ENCODE results near the gene REL.

The REL gene

GRCh38 chr2:60938301-60938700, 56.9 kb downstream of the REL start:
- no peaks in the 10 kb centered on the region for H3K27me3 ChIP-seq (ENCODE audit: control insufficient read depth in 5 of 5, insufficient read depth in 4 of 5, low read length in 5 of 5)
- peaks cover 0 to 14% (median 5%) of the 10 kb centered on the region in 5 donors for H3K4me1 ChIP-seq (ENCODE audit: control insufficient read depth in 5 of 5, insufficient read depth in 5 of 5, low read length in 5 of 5)
- H3K27ac ChIP-seq (ENCODE audit: low read depth, low read length) = no peak overlapping the region
- no peaks in the 10 kb centered on the region for H3K9me3 ChIP-seq (ENCODE audit: control insufficient read depth in 5 of 5, low read length in 5 of 5)
- peaks cover 0 to 9% (median 4%) of the 10 kb centered on the region in 5 donors for H3K36me3 ChIP-seq (ENCODE audit: control insufficient read depth in 5 of 5, insufficient read depth in 5 of 5, low read length in 5 of 5)
- H3K4me3 ChIP-seq (ENCODE audit: low read depth in 1 of 5, low read length in 5 of 5) = no peak overlapping the region
- no peak overlapping the region for H3K9ac ChIP-seq (ENCODE audit: low read length in 5 of 5)

- Histone ChIP-seq H3K4me3 (ENCODE audit: low read depth in 1 of 5, low read length in 5 of 5) (no peak overlapping the region), H3K27me3 (ENCODE audit: control insufficient read depth in 5 of 5, insufficient read depth in 4 of 5, low read length in 5 of 5) (no peaks in the 10 kb centered on the region), H3K9me3 (ENCODE audit: control insufficient read depth in 5 of 5, low read length in 5 of 5) (no peaks in the 10 kb centered on the region), H3K9ac (ENCODE audit: low read length in 5 of 5) (no peak overlapping the region), H3K4me1 (ENCODE audit: control insufficient read depth in 5 of 5, insufficient read depth in 5 of 5, low read length in 5 of 5) (peaks cover 0 to 7% (median 2%) of the 10 kb centered on the region in 5 donors), H3K27ac (ENCODE audit: low read depth, low read length) (no peak overlapping the region), H3K36me3 (ENCODE audit: control insufficient read depth in 5 of 5, insufficient read depth in 5 of 5, low read length in 5 of 5) (peaks cover 0 to 10% (median 5%) of the 10 kb centered on the region in 5 donors)
These were observed 58.2 kb downstream of the REL start for GRCh38 chr2:60939622-60940021.

GRCh38 chr2:60945341-60945740, 64.0 kb downstream of the REL start:
- H3K27me3 ChIP-seq (ENCODE audit: control insufficient read depth in 5 of 5, insufficient read depth in 4 of 5, low read length in 5 of 5) = no peaks in the 10 kb centered on the region
- no peak overlapping the region for H3K27ac ChIP-seq (ENCODE audit: low read depth, low read length)
- H3K4me1 ChIP-seq (ENCODE audit: control insufficient read depth in 5 of 5, insufficient read depth in 5 of 5, low read length in 5 of 5) = no peaks in the 10 kb centered on the region
- peaks cover 0 to 14% (median 2%) of the 10 kb centered on the region in 5 donors for H3K36me3 ChIP-seq (ENCODE audit: control insufficient read depth in 5 of 5, insufficient read depth in 5 of 5, low read length in 5 of 5)
- H3K9me3 ChIP-seq (ENCODE audit: control insufficient read depth in 5 of 5, low read length in 5 of 5) = no peaks in the 10 kb centered on the region
- H3K9ac ChIP-seq (ENCODE audit: low read length in 5 of 5) = no peak overlapping the region
- H3K4me3 ChIP-seq (ENCODE audit: low read depth in 1 of 5, low read length in 5 of 5) = no peak overlapping the region

GRCh38 chr2:60947056-60947455, 65.7 kb downstream of the REL start:
- Histone ChIP-seq H3K4me3 (ENCODE audit: low read depth in 1 of 5, low read length in 5 of 5) (no peak overlapping the region), H3K27me3 (ENCODE audit: control insufficient read depth in 5 of 5, insufficient read depth in 4 of 5, low read length in 5 of 5) (no peaks in the 10 kb centered on the region), H3K27ac (ENCODE audit: low read depth, low read length) (no peak overlapping the region), H3K9me3 (ENCODE audit: control insufficient read depth in 5 of 5, low read length in 5 of 5) (no peaks in the 10 kb centered on the region), H3K9ac (ENCODE audit: low read length in 5 of 5) (no peak overlapping the region), H3K36me3 (ENCODE audit: control insufficient read depth in 5 of 5, insufficient read depth in 5 of 5, low read length in 5 of 5) (peaks cover 0 to 14% (median 4%) of the 10 kb centered on the region in 5 donors), H3K4me1 (ENCODE audit: control insufficient read depth in 5 of 5, insufficient read depth in 5 of 5, low read length in 5 of 5) (no peaks in the 10 kb centered on the region)

- no peaks in the 10 kb centered on the region for H3K27me3 ChIP-seq (ENCODE audit: control insufficient read depth in 5 of 5, insufficient read depth in 4 of 5, low read length in 5 of 5)
- no peak overlapping the region for H3K27ac ChIP-seq (ENCODE audit: low read depth, low read length)
- no peaks in the 10 kb centered on the region for H3K9me3 ChIP-seq (ENCODE audit: control insufficient read depth in 5 of 5, low read length in 5 of 5)
- H3K4me1 ChIP-seq (ENCODE audit: control insufficient read depth in 5 of 5, insufficient read depth in 5 of 5, low read length in 5 of 5) = no peaks in the 10 kb centered on the region
- no peak overlapping the region for H3K4me3 ChIP-seq (ENCODE audit: low read depth in 1 of 5, low read length in 5 of 5)
- peaks cover under 1 to 15% (median 8%) of the 10 kb centered on the region in 5 donors for H3K36me3 ChIP-seq (ENCODE audit: control insufficient read depth in 5 of 5, insufficient read depth in 5 of 5, low read length in 5 of 5)
- H3K9ac ChIP-seq (ENCODE audit: low read length in 5 of 5) = no peak overlapping the region
These were observed 66.8 kb downstream of the REL start for GRCh38 chr2:60948161-60948560.

GRCh38 chr2:60948926-60949579, 67.7 kb downstream of the REL start:
- no peaks in the 10 kb centered on the region for H3K4me1 ChIP-seq (ENCODE audit: control insufficient read depth in 5 of 5, insufficient read depth in 5 of 5, low read length in 5 of 5)
- no peak overlapping the region for H3K4me3 ChIP-seq (ENCODE audit: low read depth in 1 of 5, low read length in 5 of 5)
- H3K36me3 ChIP-seq (ENCODE audit: control insufficient read depth in 5 of 5, insufficient read depth in 5 of 5, low read length in 5 of 5) = peaks cover 4 to 23% (median 13%) of the 10 kb centered on the region in 5 donors
- no peak overlapping the region for H3K9ac ChIP-seq (ENCODE audit: low read length in 5 of 5)
- H3K27me3 ChIP-seq (ENCODE audit: control insufficient read depth in 5 of 5, insufficient read depth in 4 of 5, low read length in 5 of 5) = no peaks in the 10 kb centered on the region
- no peak overlapping the region for H3K27ac ChIP-seq (ENCODE audit: low read depth, low read length)
- no peaks in the 10 kb centered on the region for H3K9me3 ChIP-seq (ENCODE audit: control insufficient read depth in 5 of 5, low read length in 5 of 5)

GRCh38 chr2:60954139-60954538, 72.8 kb downstream of the REL start:
- Histone ChIP-seq H3K27me3 (ENCODE audit: control insufficient read depth in 5 of 5, insufficient read depth in 4 of 5, low read length in 5 of 5) (no peaks in the 10 kb centered on the region), H3K36me3 (ENCODE audit: control insufficient read depth in 5 of 5, insufficient read depth in 5 of 5, low read length in 5 of 5) (peaks cover 7 to 29% (median 13%) of the 10 kb centered on the region in 5 donors), H3K27ac (ENCODE audit: low read depth, low read length) (no peak overlapping the region), H3K9ac (ENCODE audit: low read length in 5 of 5) (no peak overlapping the region), H3K4me3 (ENCODE audit: low read depth in 1 of 5, low read length in 5 of 5) (no peak overlapping the region), H3K4me1 (ENCODE audit: control insufficient read depth in 5 of 5, insufficient read depth in 5 of 5, low read length in 5 of 5) (peaks cover 0 to 2% (median 0%) of the 10 kb centered on the region in 5 donors), H3K9me3 (ENCODE audit: control insufficient read depth in 5 of 5, low read length in 5 of 5) (no peaks in the 10 kb centered on the region)

GRCh38 chr2:60957224-60957623, 75.8 kb downstream of the REL start:
- peaks cover 0 to 3% (median 0%) of the 10 kb centered on the region in 5 donors for H3K4me1 ChIP-seq (ENCODE audit: control insufficient read depth in 5 of 5, insufficient read depth in 5 of 5, low read length in 5 of 5)
- H3K9me3 ChIP-seq (ENCODE audit: control insufficient read depth in 5 of 5, low read length in 5 of 5) = no peaks in the 10 kb centered on the region
- no peaks in the 10 kb centered on the region for H3K27me3 ChIP-seq (ENCODE audit: control insufficient read depth in 5 of 5, insufficient read depth in 4 of 5, low read length in 5 of 5)
- H3K4me3 ChIP-seq (ENCODE audit: low read depth in 1 of 5, low read length in 5 of 5) = no peak overlapping the region
- H3K36me3 ChIP-seq (ENCODE audit: control insufficient read depth in 5 of 5, insufficient read depth in 5 of 5, low read length in 5 of 5) = peaks cover 5 to 32% (median 13%) of the 10 kb centered on the region in 5 donors
- H3K27ac ChIP-seq (ENCODE audit: low read depth, low read length) = no peak overlapping the region
- no peak overlapping the region for H3K9ac ChIP-seq (ENCODE audit: low read length in 5 of 5)

- H3K9ac ChIP-seq (ENCODE audit: low read length in 5 of 5) = no peak overlapping the region
- no peaks in the 10 kb centered on the region for H3K9me3 ChIP-seq (ENCODE audit: control insufficient read depth in 5 of 5, low read length in 5 of 5)
- H3K27me3 ChIP-seq (ENCODE audit: control insufficient read depth in 5 of 5, insufficient read depth in 4 of 5, low read length in 5 of 5) = no peaks in the 10 kb centered on the region
- H3K27ac ChIP-seq (ENCODE audit: low read depth, low read length) = no peak overlapping the region
- H3K4me3 ChIP-seq (ENCODE audit: low read depth in 1 of 5, low read length in 5 of 5) = no peak overlapping the region
- H3K36me3 ChIP-seq (ENCODE audit: control insufficient read depth in 5 of 5, insufficient read depth in 5 of 5, low read length in 5 of 5) = peaks cover 5 to 31% (median 12%) of the 10 kb centered on the region in 5 donors
- H3K4me1 ChIP-seq (ENCODE audit: control insufficient read depth in 5 of 5, insufficient read depth in 5 of 5, low read length in 5 of 5) = peaks cover 0 to 3% (median 0%) of the 10 kb centered on the region in 5 donors
These were observed 76.3 kb downstream of the REL start for GRCh38 chr2:60957643-60958042.

- Histone ChIP-seq H3K4me1 (ENCODE audit: control insufficient read depth in 5 of 5, insufficient read depth in 5 of 5, low read length in 5 of 5) (peaks cover 0 to 3% (median 0%) of the 10 kb centered on the region in 5 donors), H3K9ac (ENCODE audit: low read length in 5 of 5) (no peak overlapping the region), H3K27ac (ENCODE audit: low read depth, low read length) (no peak overlapping the region), H3K9me3 (ENCODE audit: control insufficient read depth in 5 of 5, low read length in 5 of 5) (no peaks in the 10 kb centered on the region), H3K4me3 (ENCODE audit: low read depth in 1 of 5, low read length in 5 of 5) (no peak overlapping the region), H3K36me3 (ENCODE audit: control insufficient read depth in 5 of 5, insufficient read depth in 5 of 5, low read length in 5 of 5) (peaks cover 5 to 26% (median 10%) of the 10 kb centered on the region in 5 donors), H3K27me3 (ENCODE audit: control insufficient read depth in 5 of 5, insufficient read depth in 4 of 5, low read length in 5 of 5) (no peaks in the 10 kb centered on the region)
These were observed 77.0 kb downstream of the REL start for GRCh38 chr2:60958361-60958760.
